Adrenal gland (tissue), 12 donors: ENCODE measurements around the gene SNU13. TPM values are rescaled to one million over a fixed set of nuclear protein-coding genes. Genes with fewer than 3 reads are reported as not detected.

ENCODE experiments used
- DNase-seq, 7 donors: peaks; one replicate each; pipeline ENCODE4 v3.0.0-alpha.2; 2019 to 2020
- H3K27ac ChIP-seq, 5 donors: fragments of 200-600 bp; sonication (generic) in 4 of 5; 1 replicate in 3 of 5; 2 replicates in 2 of 5; pipeline versions ENCODE4 v1.5.1 to v1.8.0; 2016 to 2020; ENCODE audit warnings: mild to moderate bottlenecking in 1 of 5
- H3K27me3 ChIP-seq: fragments of 200-600 bp; 2 replicates; pipeline ENCODE4 v1.8.0; 2021
- H3K36me3 ChIP-seq, 2 donors: fragments of 200-600 bp; replicated peaks in 1 of 2; 1 replicate in 1 of 2; 2 replicates in 1 of 2; pipeline versions ENCODE4 v1.5.1 to v1.8.0; 2018 to 2022
- H3K4me1 ChIP-seq, 2 donors: fragments of 200-600 bp; replicated peaks in 1 of 2; 1 replicate in 1 of 2; 2 replicates in 1 of 2; pipeline versions ENCODE4 v1.5.1 to v1.8.0; 2018 to 2021
- H3K4me3 ChIP-seq, 4 donors: fragments of 200-600 bp; sonication (generic) in 3 of 4; one replicate each; pipeline ENCODE4 v1.5.1; 2016 to 2018
- H3K9me3 ChIP-seq, 3 donors: fragments of 200-600 bp; sonication (generic) in 1 of 3; replicated peaks in 1 of 3; 1 replicate in 2 of 3; 2 replicates in 1 of 3; pipeline versions ENCODE4 v1.5.1 to v1.8.0; 2016 to 2021
- CTCF ChIP-seq, 6 experiments: fragments of 450-650 bp in 4 of 6; fragments of 200-600 bp in 2 of 6; sonication (generic) in 1 of 6; IDR thresholded peaks; 1 replicate in 5 of 6; 2 replicates in 1 of 6; pipeline versions ENCODE4 v1.5.1 to v1.8.0; 2016 to 2021; ENCODE audit warnings: antibody characterized with exemption in 6 of 6, mild to moderate bottlenecking in 2 of 6, moderate library complexity in 1 of 6
- POLR2A ChIP-seq, 2 donors: fragments of 450-650 bp; IDR thresholded peaks; one replicate each; pipeline ENCODE4 v1.6.1; 2017; ENCODE audit warnings: antibody characterized with exemption in 2 of 2, mild to moderate bottlenecking in 2 of 2, moderate library complexity in 1 of 2
- WGBS, 4 donors: extraction: QIAGEN DNeasy Blood & Tissue Kit in 2 of 4; methylation state at CpG; one replicate each; pipeline versions ENCODE4 v1.1.5 to v1.1.7; 2013 to 2017; 5-methylcytosine and 5-hydroxymethylcytosine counted together
- intact Hi-C, 2 donors: fragments of 100-400 bp; cut with DNase I; formaldehyde crosslinking; loops; one replicate each; pipeline versions ENCODE4 v1.14.1 to v1.15.0; 2022 to 2023
- polyA plus RNA-seq, 3 donors: library from polyadenylated mRNA; stranded (reverse); fragments of 200-250 nt in 2 of 3; fragments of 350-450 nt in 1 of 3; fragmentation: Illumina TruSeq in 1 of 3; extraction: RNeasy Lipid Tissue Mini Kit (QIAGEN cat#74804) in 1 of 3; gene quantifications; one replicate each; pipeline ENCODE4 v1.2.3, GENCODE V29; 2013 to 2014
- total RNA-seq, 9 donors: library from RNA; depleted of rRNA in 4 of 9; stranded (reverse); fragments of >200 nt in 4 of 9; fragments of 120-200 nt in 1 of 9; fragmentation: NEBNext Ultra II Directional in 1 of 9; extraction: Animal tissue kit (Norgen Biotek cat#: 25700) in 1 of 9; gene quantifications; one replicate each; pipeline versions ENCODE4 v1.1.0 to v1.2.4, GENCODE V29; 2013 to 2023
- donor health status: healthy with polysubstance abuse.
- donor health status: Bipolar disorder and iron deficiency.
- donor health status: DM: yes; HTN: yes; CAD: no.
- donor health status: DM: no; HTN: no; CAD: no.
- donor health status: DM: no; HTN: no; CAD: no.
- donor health status: DM: yes; HTN: yes; CAD: no.

SNU13 gene
- total and polyA plus RNA-seq, 12 donors = 107 to 446 (median 166) TPM

- Histone ChIP-seq H3K27ac (no peak overlapping the region), H3K27me3 (no peaks in the 10 kb centered on the region), H3K4me3 (no peak overlapping the region), H3K36me3 (peaks cover 0 to 87% of the 10 kb centered on the region in 2 donors), H3K9me3 (no peaks in the 10 kb centered on the region), H3K4me1 (peaks cover 0 to 7% of the 10 kb centered on the region in 2 donors)
- intact Hi-C loops = no loop called here
- TF ChIP-seq CTCF (IDR thresholded peaks at IDR 0.05) (no peak), POLR2A (IDR thresholded peaks at IDR 0.05) (no peak)
- WGBS, 4 donors = 75 to 93% (median 84%) methylated on average over 2 to 3 of the region's 3 CpGs
- no peak for DNase-seq
Measured at GRCh38 chr22:41647771-41648170, 40.9 kb downstream of the SNU13 start.

- WGBS, 4 donors = 85 to 97% (median 94%) methylated on average over 6 of the region's 6 CpGs
- TF ChIP-seq POLR2A (IDR thresholded peaks at IDR 0.05) (no peak), CTCF (IDR thresholded peaks at IDR 0.05) (no peak)
- DNase-seq = no peak
- Histone ChIP-seq H3K27me3 (no peaks in the 10 kb centered on the region), H3K27ac (no peak overlapping the region), H3K4me1 (peaks cover 0 to 7% of the 10 kb centered on the region in 2 donors), H3K36me3 (peaks cover 0 to 87% of the 10 kb centered on the region in 2 donors), H3K4me3 (no peak overlapping the region), H3K9me3 (no peaks in the 10 kb centered on the region)
- intact Hi-C loops = no loop called here
Measured at GRCh38 chr22:41642331-41643110, 46.1 kb downstream of the SNU13 start.

- peaks cover 0 to 7% of the 10 kb centered on the region in 2 donors for H3K4me1 ChIP-seq
- TF ChIP-seq POLR2A (IDR thresholded peaks at IDR 0.05) = no peak
- no peak for TF ChIP-seq CTCF (IDR thresholded peaks at IDR 0.05)
- no peaks in the 10 kb centered on the region for H3K9me3 ChIP-seq
- peak in 1 of 7 donors; percentile 39 for DNase-seq
- intact Hi-C loops = no loop called here
- no peak overlapping the region for H3K27ac ChIP-seq
- H3K27me3 ChIP-seq = no peaks in the 10 kb centered on the region
- WGBS, 4 donors = 96 to 99% (median 98%) methylated on average over 7 of the region's 7 CpGs
- H3K36me3 ChIP-seq = peaks cover 0 to 87% of the 10 kb centered on the region in 2 donors
- H3K4me3 ChIP-seq = no peak overlapping the region
Measured at GRCh38 chr22:41641854-41642253, 46.8 kb downstream of the SNU13 start.

- Histone ChIP-seq H3K27ac (no peak overlapping the region), H3K4me1 (no peaks in the 10 kb centered on the region), H3K9me3 (no peaks in the 10 kb centered on the region), H3K4me3 (no peak overlapping the region), H3K27me3 (no peaks in the 10 kb centered on the region), H3K36me3 (peaks cover 0 to 91% of the 10 kb centered on the region in 2 donors)
- WGBS, 4 donors = 81 to 91% (median 89%) methylated on average over 5 of the region's 5 CpGs
- DNase-seq = peak in 1 of 7 donors; percentile 20
- intact Hi-C loops = no loop called here
- TF ChIP-seq POLR2A (IDR thresholded peaks at IDR 0.05) (no peak), CTCF (IDR thresholded peaks at IDR 0.05) (no peak)
Measured at GRCh38 chr22:41638748-41639147, 49.9 kb downstream of the SNU13 start.
